Activated CD4-positive, CD25-positive, alpha-beta regulatory T cell treated with anti-CD3 and anti-CD28 coated beads, Interleukin-2, amount 50 U/mL, for 24 hours (primary cell): ENCODE data around the gene PRSS36.
"Not testable (repeated sequence)": the region's sequence is repeated elsewhere in the genome, so short reads cannot be mapped to it uniquely, and the experiment has no call there.

Experiments
- ATAC-seq, 2 donors: fragments of 150-1000 bp; cut with Tn5 transposase; one replicate each; pipeline ENCODE4 v1.10.0; 2021; ENCODE audit warnings: mild to moderate bottlenecking in 1 of 2, moderate library complexity in 1 of 2

Gene PRSS36

DNA sequence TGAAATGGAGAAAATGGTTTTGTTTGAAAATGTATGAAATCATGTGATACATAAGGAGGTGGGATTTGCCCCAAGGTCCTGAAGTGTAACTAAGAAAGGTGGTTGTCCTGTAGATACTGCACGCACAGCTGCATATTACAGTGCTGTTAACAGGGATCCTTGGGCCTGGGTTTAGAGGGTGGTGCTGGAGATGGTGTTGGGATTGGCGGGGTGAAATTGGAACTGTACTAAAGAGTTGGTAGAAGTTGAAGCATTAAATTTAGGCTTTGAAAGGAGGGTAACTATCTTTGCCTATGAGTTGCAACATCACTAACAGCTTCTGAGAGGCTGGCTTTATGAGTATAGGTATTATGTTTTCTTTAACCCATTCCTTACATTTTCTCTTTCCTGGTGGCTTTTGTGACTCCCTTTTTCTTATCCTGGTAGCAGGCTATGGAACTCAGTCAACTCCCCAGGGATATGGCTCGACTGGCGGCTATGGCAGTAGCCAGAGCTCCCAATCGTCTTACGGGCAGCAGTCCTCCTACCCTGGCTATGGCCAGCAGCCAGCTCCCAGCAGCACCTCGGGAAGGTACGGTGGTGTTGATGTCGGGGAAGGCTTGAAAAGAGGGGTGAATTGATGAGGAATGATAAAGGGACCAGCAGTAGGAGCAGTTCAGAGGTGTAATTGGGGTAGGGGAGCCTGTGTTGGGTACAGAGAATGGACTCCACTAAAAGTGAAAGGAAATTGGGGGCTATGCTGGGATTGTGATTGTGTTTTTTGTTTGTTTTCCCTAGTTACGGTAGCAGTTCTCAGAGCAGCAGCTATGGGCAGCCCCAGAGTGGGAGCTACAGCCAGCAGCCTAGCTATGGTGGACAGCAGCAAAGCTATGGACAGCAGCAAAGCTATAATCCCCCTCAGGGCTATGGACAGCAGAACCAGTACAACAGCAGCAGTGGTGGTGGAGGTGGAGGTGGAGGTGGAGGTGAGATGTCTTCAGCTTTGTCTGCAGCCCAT is 33.9 kb upstream of the PRSS36 start:
- no peak for ATAC-seq

DNA sequence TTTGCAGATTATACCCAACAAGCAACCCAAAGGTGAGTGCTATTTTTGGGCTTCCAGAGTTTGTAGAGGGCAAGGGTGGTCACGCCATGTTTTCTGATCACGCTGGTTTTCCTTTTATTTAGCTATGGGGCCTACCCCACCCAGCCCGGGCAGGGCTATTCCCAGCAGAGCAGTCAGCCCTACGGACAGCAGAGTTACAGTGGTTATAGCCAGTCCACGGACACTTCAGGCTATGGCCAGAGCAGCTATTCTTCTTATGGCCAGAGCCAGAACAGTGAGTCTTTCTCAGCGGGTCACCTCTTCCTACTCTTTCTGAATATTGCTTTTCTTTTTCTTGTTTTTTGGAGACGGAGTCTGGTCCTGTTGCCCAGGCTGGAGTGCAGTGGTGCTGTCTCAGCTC is 32.5 kb upstream of the PRSS36 start:
- ATAC-seq: no peak

GRCh38 chr16:31181102-31181830 is 31.4 kb upstream of the PRSS36 start:
- no peak for ATAC-seq

DNA sequence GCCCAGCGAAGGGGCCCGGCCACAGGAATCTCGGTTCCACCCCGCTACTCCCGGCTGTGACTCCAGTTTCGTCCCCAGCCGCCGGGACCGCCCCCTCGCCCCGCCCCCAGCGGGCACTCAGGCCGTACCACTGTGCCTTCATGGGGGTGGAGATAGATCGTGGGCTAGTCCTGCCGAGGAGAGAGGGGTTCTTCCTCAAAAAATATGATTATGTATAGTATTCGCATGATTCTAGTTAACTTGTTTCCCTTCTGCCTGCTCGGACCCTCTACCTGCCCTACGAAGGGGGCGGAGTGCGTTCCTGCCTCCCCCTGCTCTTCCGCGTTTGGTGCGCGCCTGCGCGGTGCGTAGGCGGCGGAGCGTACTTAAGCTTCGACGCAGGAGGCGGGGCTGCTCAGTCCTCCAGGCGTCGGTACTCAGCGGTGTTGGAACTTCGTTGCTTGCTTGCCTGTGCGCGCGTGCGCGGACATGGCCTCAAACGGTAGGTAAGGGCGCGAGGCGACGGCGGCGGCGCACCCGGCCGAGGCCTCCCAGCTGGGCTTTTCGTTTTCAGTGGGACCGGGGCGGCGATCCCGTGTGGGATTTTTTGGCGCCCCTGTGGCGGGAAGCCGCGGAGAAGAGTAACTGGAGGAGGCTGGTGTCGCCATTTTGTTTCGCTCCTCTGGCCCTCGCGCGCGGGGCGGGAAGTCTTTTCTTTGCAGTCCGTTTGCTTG is 30.0 kb upstream of the PRSS36 start, which contains the start of gene FUS:
TSS of gene FUS (plus strand) at position 393 of the 713 bp plus-strand sequence. CDS start at position 469, 76 bp downstream.
- peak; percentile 56 for ATAC-seq

DNA sequence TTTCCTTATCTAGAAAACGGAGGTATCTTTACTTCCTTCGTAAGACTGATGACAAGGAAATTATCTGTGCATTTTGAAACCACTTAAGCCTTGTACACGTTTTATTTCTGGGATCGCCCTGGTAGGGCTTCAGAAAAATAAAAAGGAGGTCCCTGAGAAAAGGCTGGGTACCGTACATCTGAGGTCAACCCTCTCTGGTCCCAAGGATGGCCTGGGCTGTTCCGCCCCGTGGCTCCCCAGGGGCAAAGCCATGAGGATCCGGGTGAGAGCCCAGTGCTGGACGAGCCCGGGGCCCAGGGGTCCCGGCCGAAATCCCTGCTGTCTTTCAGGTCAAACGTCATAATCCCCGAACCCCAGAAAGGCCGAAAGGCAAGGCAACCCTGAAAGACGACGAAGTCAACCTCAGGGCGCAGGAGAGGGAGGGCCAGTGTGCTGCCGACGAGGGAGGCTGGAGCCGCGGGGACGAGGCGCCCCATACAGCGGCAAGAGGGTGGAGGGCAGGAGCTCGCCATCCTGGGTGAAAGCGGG is 29.4 kb upstream of the PRSS36 start:
- ATAC-seq: no peak

- peak in 1 of 2 donors; percentile 3 for ATAC-seq
These were observed 27.3 kb upstream of the PRSS36 start for GRCh38 chr16:31177136-31177535.

DNA sequence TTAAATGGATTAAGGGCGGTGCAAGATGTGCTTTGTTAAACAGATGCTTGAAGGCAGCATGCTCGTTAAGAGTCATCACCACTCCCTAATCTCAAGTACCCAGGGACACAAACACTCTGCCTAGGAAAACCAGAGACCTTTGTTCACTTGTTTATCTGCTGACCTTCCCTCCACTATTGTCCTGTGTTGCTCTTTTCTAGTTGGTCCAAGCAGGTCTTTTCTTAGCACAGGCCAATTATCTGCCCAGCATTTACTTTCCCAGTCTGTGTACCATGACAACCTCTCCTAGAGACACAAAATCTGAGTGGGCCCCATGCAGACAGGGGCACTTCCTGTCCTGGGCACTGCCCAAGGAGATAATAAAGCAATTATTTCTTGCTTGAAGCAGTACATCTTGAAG is 20.2 kb upstream of the PRSS36 start:
- ATAC-seq: not testable (repeated sequence)

GRCh38 chr16:31168848-31169247 is 19.0 kb upstream of the PRSS36 start:
- no peak for ATAC-seq

- no peak for ATAC-seq
These were observed 17.4 kb upstream of the PRSS36 start for GRCh38 chr16:31167315-31167714.

DNA sequence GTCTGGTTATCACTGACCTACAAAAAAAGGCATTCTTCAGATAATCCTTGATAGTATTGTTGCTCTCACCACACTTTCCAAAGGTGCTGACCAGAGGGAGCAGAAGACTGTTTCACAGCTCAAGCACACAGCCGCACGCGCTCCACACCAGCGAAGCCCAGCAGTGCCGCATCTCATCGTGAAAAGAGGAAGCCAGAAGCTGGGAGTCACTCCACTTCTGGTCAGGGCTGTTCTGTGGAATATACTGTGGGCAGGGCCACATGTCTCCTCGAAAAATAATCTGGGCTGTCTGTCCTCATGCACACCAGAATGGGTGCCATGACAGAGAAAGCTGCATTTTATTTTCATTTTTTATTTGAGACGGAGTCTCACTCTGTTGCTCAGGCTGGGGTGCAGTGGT is 7.3 kb upstream of the PRSS36 start:
- no peak for ATAC-seq

GRCh38 chr16:31150976-31151375 is 1.1 kb upstream of the PRSS36 start:
- not testable (repeated sequence) for ATAC-seq

- ATAC-seq: no peak
These were observed 534 bp downstream of the PRSS36 start for GRCh38 chr16:31149332-31149731.

GRCh38 chr16:31148896-31149295 is 970 bp downstream of the PRSS36 start:
- ATAC-seq: no peak

GRCh38 chr16:31148281-31148728 is 1.6 kb downstream of the PRSS36 start:
- no peak for ATAC-seq

DNA sequence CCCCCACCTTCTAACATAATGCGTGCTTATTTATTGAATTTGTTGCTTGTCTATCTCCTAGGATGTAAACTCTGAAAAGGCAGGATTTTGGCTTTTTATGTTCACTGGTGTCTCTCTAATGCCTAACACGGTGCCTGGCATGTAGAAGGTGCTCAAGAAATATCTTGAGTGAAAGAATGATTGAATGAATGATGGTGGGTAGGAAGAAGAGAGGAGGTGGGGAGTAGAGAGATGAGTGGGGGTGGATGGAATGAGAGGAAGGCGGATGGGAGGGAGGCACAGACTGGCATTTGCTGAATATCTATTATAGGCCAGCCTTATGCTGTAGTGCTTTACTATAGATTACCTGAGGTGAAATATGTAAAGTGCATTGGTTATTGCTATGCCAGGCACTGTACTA is 2.3 kb downstream of the PRSS36 start:
- no peak for ATAC-seq

DNA sequence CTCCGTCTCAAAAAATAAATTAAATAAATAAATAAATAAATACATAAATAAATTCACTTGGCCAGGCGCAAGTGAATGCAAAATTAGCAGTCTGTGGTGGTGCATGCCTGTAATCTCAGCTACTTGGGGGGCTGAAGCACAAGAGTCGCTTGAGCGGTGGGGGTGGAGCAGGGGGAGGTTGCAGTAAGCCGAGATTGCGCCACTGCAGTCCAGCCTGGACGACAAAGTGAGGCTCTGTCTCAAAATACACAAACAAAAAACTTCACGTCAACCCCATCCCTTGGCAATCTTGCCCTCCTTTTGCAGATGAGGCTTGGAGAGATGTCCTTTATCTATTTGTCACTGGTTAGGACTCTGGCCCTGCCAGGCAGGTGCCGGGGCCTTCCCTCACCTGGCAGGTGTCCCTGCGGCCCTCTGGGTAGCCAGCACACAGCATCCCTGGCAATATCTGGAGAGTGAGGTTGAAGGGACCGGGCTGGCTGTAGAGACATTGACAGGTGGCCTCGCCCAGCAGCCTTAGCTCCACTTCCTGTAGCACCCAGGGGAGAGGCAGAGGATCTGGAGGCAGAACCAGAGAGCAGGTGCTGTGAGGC is 4.4 kb downstream of the PRSS36 start:
- no peak for ATAC-seq

GRCh38 chr16:31144418-31144817 is 5.4 kb downstream of the PRSS36 start:
- not testable (repeated sequence) for ATAC-seq

GRCh38 chr16:31143694-31144148 is 6.1 kb downstream of the PRSS36 start:
- ATAC-seq: no peak

DNA sequence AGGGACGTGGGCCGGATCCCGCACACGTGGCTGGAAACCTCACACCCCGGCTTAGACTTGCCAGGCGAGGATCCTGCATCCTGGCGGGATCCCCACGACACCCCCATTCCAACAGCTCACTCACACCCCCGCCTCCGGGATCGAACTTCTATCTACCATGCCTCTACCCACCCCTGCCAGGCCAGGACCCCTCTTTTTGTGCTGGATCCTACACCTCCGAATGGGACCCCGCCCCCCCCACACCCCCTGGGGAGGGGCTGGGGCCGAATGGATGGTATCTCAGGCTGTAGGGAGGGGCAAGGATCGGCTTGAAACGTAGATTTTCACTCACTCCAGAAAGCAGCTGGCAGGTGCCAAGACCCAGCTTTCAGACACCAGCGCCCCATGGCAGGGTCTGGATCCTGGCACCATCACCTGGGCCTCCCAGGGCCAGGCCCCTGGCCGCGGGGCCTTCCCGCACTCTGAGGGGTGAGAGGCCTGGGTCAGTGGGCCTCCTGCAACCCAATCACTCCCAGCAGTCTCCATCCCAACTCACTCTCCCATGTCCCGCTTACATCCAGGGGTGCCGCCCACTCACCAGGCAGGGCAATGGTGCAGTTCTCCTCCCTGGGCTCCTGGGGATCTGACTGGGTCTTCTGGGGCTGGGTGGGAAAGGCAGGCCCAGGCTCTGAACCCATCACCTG is 6.7 kb downstream of the PRSS36 start:
- ATAC-seq: no peak

DNA sequence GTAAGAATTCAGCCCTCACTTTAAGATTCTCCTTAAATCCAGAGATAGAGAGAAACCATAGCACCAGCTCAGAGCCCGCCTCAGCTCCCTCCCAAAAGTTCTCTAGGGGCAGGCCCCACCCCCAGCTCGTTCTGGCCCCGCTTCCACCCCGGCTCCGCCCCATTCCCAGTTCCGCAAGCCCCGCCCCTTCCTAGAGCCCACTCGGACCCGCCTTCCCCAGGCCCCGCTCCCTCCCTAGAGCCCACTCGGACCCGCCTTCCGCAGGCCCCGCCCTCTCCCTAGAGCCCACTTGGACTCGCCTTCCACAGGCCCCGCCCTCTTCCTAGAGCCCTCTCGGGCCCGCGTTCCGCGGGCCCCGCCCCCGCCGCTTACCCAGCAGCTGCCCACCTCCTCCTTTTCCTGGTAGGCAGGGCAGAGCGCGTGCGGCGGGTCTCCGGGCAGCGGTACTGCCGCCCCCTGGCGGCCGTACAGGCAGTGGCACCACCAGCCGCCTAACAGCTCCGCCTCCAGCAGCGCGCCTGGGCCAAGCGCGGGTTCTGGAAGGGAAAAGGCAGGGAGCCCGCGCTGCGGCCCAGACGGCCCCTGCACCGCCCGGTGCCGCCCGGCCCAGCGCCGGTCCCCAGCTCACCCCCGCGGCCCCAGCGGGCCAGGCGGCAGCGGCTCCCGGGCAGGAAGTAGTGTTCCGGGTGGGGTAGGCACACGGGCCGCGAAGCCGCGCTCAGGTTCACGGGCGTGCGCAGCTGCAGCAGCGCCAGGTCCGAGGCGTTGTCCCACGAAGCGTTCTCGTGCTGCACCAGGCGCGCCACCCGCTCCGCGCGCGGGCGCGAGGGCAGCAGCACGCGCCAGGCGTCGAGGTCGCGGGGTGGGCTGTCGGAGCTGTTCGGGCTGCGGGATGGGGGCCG is 7.5 kb downstream of the PRSS36 start:
- peak; percentile 87 to 88 for ATAC-seq
